H1 (cell line): ENCODE data around the gene TPRA1. TPM values are rescaled to one million over a fixed set of nuclear protein-coding genes. Genes with fewer than 3 reads are reported as not detected.
A peak's percentile ranks its signal among the peaks of the same experiment; 100 is the strongest.

Experiments
- CTCF ChIA-PET: fragments of 300-600 bp; sonication (Branson Sonifier 250); formaldehyde crosslinking; loops from one replicate; lab custom pipeline; 2021; ENCODE audit not compliant: partially characterized antibody; lab: Charles Lee
- POLR2A ChIA-PET: fragments of 300-600 bp; sonication (Branson Sonifier 250); formaldehyde crosslinking; loops from one replicate; lab custom pipeline; 2021; ENCODE audit warnings: inconsistent platforms; ENCODE audit not compliant: partially characterized antibody; lab: Charles Lee
- DNase-seq, 2 experiments: peaks; one replicate each; pipeline versions ENCODE4 v3.0.0 to v3.0.0-alpha.2; 2010 to 2022; ENCODE audit warnings: low spot score in 2 of 2, low read depth in 1 of 2, mixed read lengths in 1 of 2
- FAIRE-seq: peaks from 2 replicates; lab custom pipeline; 2011; peaks lifted over from hg19 to GRCh38; lab: Jason Lieb, UNC
- H2AFZ ChIP-seq: 2 replicates; pipeline ENCODE4 v1.8.1; 2012; ENCODE audit warnings: low read length, inconsistent platforms
- H2AK5ac ChIP-seq: 2 replicates; pipeline ENCODE4 v1.6.1; 2013; ENCODE audit warnings: low read depth, low read length
- H2BK120ac ChIP-seq: replicated peaks from 2 replicates; pipeline ENCODE3; 2013; ENCODE audit warnings: low read depth, low read length, inconsistent platforms
- H2BK12ac ChIP-seq: 2 replicates; pipeline ENCODE4 v1.6.1; 2013; ENCODE audit warnings: low read depth, low read length
- H2BK15ac ChIP-seq: 2 replicates; pipeline ENCODE4 v1.6.1; 2013; ENCODE audit warnings: low read length
- H2BK20ac ChIP-seq: 2 replicates; pipeline ENCODE4 v1.6.1; 2013; ENCODE audit warnings: low read length
- H2BK5ac ChIP-seq: 2 replicates; pipeline ENCODE4 v1.6.1; 2013; ENCODE audit warnings: low read depth, low read length
- H3K14ac ChIP-seq: 2 replicates; pipeline ENCODE4 v1.6.1; 2013; ENCODE audit warnings: inconsistent platforms; ENCODE audit not compliant: insufficient read length
- H3K18ac ChIP-seq: 2 replicates; pipeline ENCODE4 v1.6.1; 2013; ENCODE audit warnings: low read length; ENCODE audit errors: extremely low read depth
- H3K23ac ChIP-seq: 2 replicates; pipeline ENCODE4 v1.6.1; 2013; ENCODE audit warnings: inconsistent platforms; ENCODE audit not compliant: insufficient read length
- H3K23me2 ChIP-seq: 2 replicates; pipeline ENCODE4 v1.6.1; 2013; ENCODE audit warnings: low read depth, low read length
- H3K27ac ChIP-seq: 2 replicates; pipeline ENCODE4 v1.6.1; 2011; ENCODE audit warnings: low read depth, low read length, inconsistent platforms
- H3K27me3 ChIP-seq, 4 experiments: replicated peaks in 1 of 4; 1 replicate in 1 of 4; 2 replicates in 3 of 4; pipeline versions ENCODE4 v1.6.1 to v1.8.1; 2011 to 2013; ENCODE audit warnings: low read length in 3 of 4, mild to moderate bottlenecking in 3 of 4, inconsistent platforms in 2 of 4, mixed read lengths in 2 of 4, moderate library complexity in 1 of 4; ENCODE audit not compliant: control insufficient read depth in 3 of 4, insufficient read depth in 3 of 4; ENCODE audit errors: extremely low read depth in 1 of 4
- H3K36me3 ChIP-seq, 4 experiments: 2 replicates each; pipeline versions ENCODE4 v1.6.1 to v1.8.1; 2011 to 2013; ENCODE audit warnings: mild to moderate bottlenecking in 4 of 4, low read length in 3 of 4, moderate library complexity in 2 of 4, control low read depth in 1 of 4, inconsistent platforms in 1 of 4; ENCODE audit not compliant: insufficient read depth in 4 of 4, control insufficient read depth in 2 of 4
- H3K4ac ChIP-seq: replicated peaks from 2 replicates; pipeline ENCODE3; 2013; ENCODE audit warnings: low read length, low read depth, mixed read lengths, inconsistent platforms; ENCODE audit not compliant: insufficient read length
- H3K4me1 ChIP-seq, 4 experiments: replicated peaks in 1 of 4; 1 replicate in 1 of 4; 2 replicates in 3 of 4; pipeline versions ENCODE4 v1.6.1 to v1.8.1; 2011 to 2013; ENCODE audit warnings: low read length in 3 of 4, inconsistent platforms in 2 of 4, mixed read lengths in 1 of 4; ENCODE audit not compliant: insufficient read depth in 4 of 4, control insufficient read depth in 3 of 4
- H3K4me2 ChIP-seq, 2 experiments: 2 replicates each; pipeline versions ENCODE4 v1.6.1 to v1.8.1; 2011 to 2013; ENCODE audit warnings: low read depth in 2 of 2, low read length in 2 of 2, control low read depth in 1 of 2, inconsistent platforms in 1 of 2, mild to moderate bottlenecking in 1 of 2; ENCODE audit not compliant: insufficient read depth in 1 of 2
- H3K4me3 ChIP-seq, 4 experiments: fragments of 200-600, 300-600 bp in 1 of 4; sonication (generic), shearing (Covaris generic), sonication (Bioruptor Twin) in 1 of 4; 2 replicates each; pipeline versions ENCODE4 v1.5.1 to v1.8.1; 2011 to 2016; ENCODE audit warnings: low read length in 4 of 4, low read depth in 3 of 4, control low read depth in 2 of 4, inconsistent platforms in 2 of 4, mild to moderate bottlenecking in 2 of 4, mixed read lengths in 1 of 4, moderate library complexity in 1 of 4; ENCODE audit not compliant: insufficient read depth in 2 of 4; ENCODE audit errors: extremely low read depth in 1 of 4
- H3K56ac ChIP-seq: replicated peaks from 2 replicates; pipeline ENCODE3; 2013; ENCODE audit warnings: low read depth, mild to moderate bottlenecking, mixed read lengths, low read length, inconsistent platforms; ENCODE audit not compliant: insufficient read length
- H3K79me1 ChIP-seq: 2 replicates; pipeline ENCODE4 v1.6.1; 2013; ENCODE audit warnings: low read depth, low read length, control low read depth
- H3K79me2 ChIP-seq, 2 experiments: 2 replicates each; pipeline versions ENCODE4 v1.6.1 to v1.8.1; 2012 to 2013; ENCODE audit warnings: low read length in 2 of 2, mild to moderate bottlenecking in 2 of 2, inconsistent platforms in 1 of 2; ENCODE audit not compliant: insufficient read depth in 2 of 2, control insufficient read depth in 1 of 2
- H3K9ac ChIP-seq, 4 experiments: replicated peaks in 1 of 4; 1 replicate in 1 of 4; 2 replicates in 3 of 4; pipeline versions ENCODE4 v1.6.1 to v1.8.1; 2011 to 2013; ENCODE audit warnings: low read depth in 3 of 4, low read length in 3 of 4, control low read depth in 2 of 4, mild to moderate bottlenecking in 2 of 4, moderate library complexity in 2 of 4, inconsistent platforms in 1 of 4; ENCODE audit errors: extremely low read depth in 1 of 4
- H3K9me3 ChIP-seq, 2 experiments: 2 replicates each; pipeline versions ENCODE4 v1.6.1 to v1.8.1; 2012 to 2013; ENCODE audit warnings: mild to moderate bottlenecking in 2 of 2, moderate library complexity in 2 of 2, control low read depth in 1 of 2, inconsistent platforms in 1 of 2, low read depth in 1 of 2, low read length in 1 of 2, mixed read lengths in 1 of 2; ENCODE audit not compliant: insufficient read depth in 2 of 2
- H4K20me1 ChIP-seq, 2 experiments: replicated peaks in 1 of 2; 2 replicates each; pipeline versions ENCODE3 to v1.8.1; 2011 to 2013; ENCODE audit warnings: inconsistent platforms in 2 of 2, low read length in 2 of 2, mild to moderate bottlenecking in 1 of 2; ENCODE audit not compliant: insufficient read depth in 2 of 2, control insufficient read depth in 1 of 2
- H4K5ac ChIP-seq: 2 replicates; pipeline ENCODE4 v1.6.1; 2013; ENCODE audit warnings: low read length, low read depth, mixed read lengths, inconsistent platforms; ENCODE audit not compliant: insufficient read length
- H4K8ac ChIP-seq: 2 replicates; pipeline ENCODE4 v1.8.0; 2013; ENCODE audit warnings: mild to moderate bottlenecking, moderate library complexity, low read length, inconsistent platforms; ENCODE audit not compliant: insufficient read depth; ENCODE audit errors: extremely low read depth
- H4K91ac ChIP-seq: replicated peaks from 2 replicates; pipeline ENCODE3; 2013; ENCODE audit warnings: low read length, mixed read lengths, inconsistent platforms; ENCODE audit not compliant: insufficient read length
- GTF2F1 ChIP-seq: IDR thresholded peaks from 2 replicates; pipeline ENCODE4 v1.6.1; 2012; ENCODE audit warnings: low read depth, low read length, improper control_type of control experiment, borderline replicate concordance
- PHF8 ChIP-seq: fragments of 200-600 bp; sonication (generic); conservative IDR thresholded peaks from 2 replicates; pipeline ENCODE4 v1.7.1; 2012; ENCODE audit warnings: low read depth, mild to moderate bottlenecking, inconsistent platforms, low read length, moderate library complexity
- POLR2AphosphoS5 ChIP-seq: IDR thresholded peaks from 2 replicates; pipeline ENCODE4 v1.6.1; 2011; ENCODE audit warnings: low read depth, low read length
- WGBS, 2 experiments: shearing (Covaris generic) in 1 of 2; methylation state at CpG; one replicate each; pipeline versions ENCODE4 v1.1.6 to v1.1.7; 2013 to 2015; ENCODE audit warnings: low lambda C conversion rate in 2 of 2, mixed read lengths in 2 of 2, inconsistent platforms in 1 of 2, low coverage in 1 of 2, missing lambda C conversion rate in 1 of 2; ENCODE audit not compliant: insufficient replicate concordance in 2 of 2, insufficient coverage in 1 of 2, insufficient read length in 1 of 2; ENCODE audit errors: extremely low coverage in 1 of 2, missing lambda C conversion rate in 1 of 2; 5-methylcytosine and 5-hydroxymethylcytosine counted together
- polyA plus RNA-seq, 7 experiments: library from polyadenylated mRNA; depleted of rRNA in 3 of 7; stranded (reverse) in 5 of 7; unstranded in 2 of 7; fragments of >200 nt in 5 of 7; fragments of 200-250 nt in 2 of 7; gene quantifications; 1 replicate in 5 of 7; 2 replicates in 1 of 7; 4 replicates in 1 of 7; pipeline versions ENCODE4 v1.2.1 to v1.2.3, GENCODE V29; 2011 to 2013; ENCODE audit warnings: missing spikeins in 2 of 7, mixed read lengths in 2 of 7
- total RNA-seq: library from RNA; stranded (reverse); fragmentation: NEBNext Ultra II Directional; extraction: Animal tissue kit (Norgen Biotek cat#: 25700); gene quantifications from 2 replicates; pipeline ENCODE4 v1.2.1, GENCODE V29; 2021

Gene TPRA1
- total and polyA plus RNA-seq, 2 of the 8 experiments (the other 6 are each of a cell fraction or from before 2014, with no cell fraction given): 18.8 to 38.5 TPM

DNA sequence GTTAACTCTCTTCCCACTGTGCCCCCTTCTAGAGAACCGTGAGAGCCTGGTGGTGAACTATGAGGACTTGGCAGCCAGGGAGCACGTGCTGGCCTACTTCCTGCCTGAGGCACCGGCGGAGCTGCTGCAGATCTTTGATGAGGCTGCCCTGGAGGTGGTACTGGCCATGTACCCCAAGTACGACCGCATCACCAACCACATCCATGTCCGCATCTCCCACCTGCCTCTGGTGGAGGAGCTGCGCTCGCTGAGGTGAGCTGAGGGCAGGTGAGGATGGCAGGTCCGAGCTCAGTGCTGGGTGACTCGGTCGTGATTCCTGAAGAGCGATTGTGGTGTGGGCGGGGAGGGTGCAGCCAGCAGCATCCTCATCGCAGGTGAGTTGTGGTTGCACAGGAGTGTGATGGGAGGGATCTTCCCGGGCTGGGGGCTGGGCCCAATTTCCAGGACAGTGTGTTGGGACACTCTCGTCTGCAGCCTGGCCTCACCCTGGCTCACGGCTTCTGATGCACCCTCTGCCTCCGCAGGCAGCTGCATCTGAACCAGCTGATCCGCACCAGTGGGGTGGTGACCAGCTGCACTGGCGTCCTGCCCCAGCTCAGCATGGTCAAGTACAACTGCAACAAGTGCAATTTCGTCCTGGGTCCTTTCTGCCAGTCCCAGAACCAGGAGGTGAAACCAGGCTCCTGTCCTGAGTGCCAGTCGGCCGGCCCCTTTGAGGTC, 15.7 kb upstream of the TPRA1 start:
- Histone ChIP-seq H3K4me3 (no peak overlapping the region), H3K18ac (no peak overlapping the region), H3K4ac (no peak overlapping the region), H3K36me3 (peaks cover 69 to 95% (median 85%) of the 10 kb centered on the region in 4 experiments), H3K23me2 (no peaks in the 10 kb centered on the region)
- no peak for FAIRE-seq
- TF ChIP-seq PHF8 (no peak), POLR2AphosphoS5 (peak; percentile 60; the same call in 1 of the 2 replicates), GTF2F1 (no peak)
- TF ChIP-seq, all 59 proteins: peak for 1
- H3K14ac ChIP-seq: no peak overlapping the region
- no peaks in the 10 kb centered on the region for H3K9me3 ChIP-seq
- no peak overlapping the region for H3K9ac ChIP-seq
- H4K91ac ChIP-seq: no peak overlapping the region
- H2BK15ac ChIP-seq: no peak overlapping the region
- no peak overlapping the region for H2BK120ac ChIP-seq
- no peak overlapping the region for H2BK5ac ChIP-seq
- H3K79me1 ChIP-seq: peaks cover 11% of the 10 kb centered on the region
- H3K27me3 ChIP-seq: no peaks in the 10 kb centered on the region
- POLR2A ChIA-PET: interaction anchor here (1.2 to 12.5 kb wide), 9 partner anchors 7 to 66 kb away, joined by 3 to 182 read pairs (median 6); partner anchors contain the start of genes MCM2 and TPRA1
- H3K56ac ChIP-seq: no peak overlapping the region
- no peak overlapping the region for H2BK12ac ChIP-seq
- DNase-seq: no peak
- H3K79me2 ChIP-seq: peaks cover 0 to 36% of the 10 kb centered on the region in 2 experiments
- no peak overlapping the region for H3K4me2 ChIP-seq
- H3K4me1 ChIP-seq: no peaks in the 10 kb centered on the region; a peak in 1 of 7 replicates
- H4K5ac ChIP-seq: no peak overlapping the region
- H2BK20ac ChIP-seq: no peak overlapping the region
- H2AK5ac ChIP-seq: no peak overlapping the region
- no peak overlapping the region for H2AFZ ChIP-seq
- no peak overlapping the region; the same call in 1 of the 2 replicates for H3K27ac ChIP-seq
- CTCF ChIA-PET: interaction anchor here (1.0 to 4.8 kb wide), 3 partner anchors 8 to 31 kb away, joined by 3 to 21 read pairs (median 3); partner anchors contain the start of gene MCM2
- WGBS, 2 experiments: 95% methylated on average over 23 of the region's 24 CpGs; no CpG with 5 or more reads in 1 of the 2 experiments
- peaks cover 18 to 42% of the 10 kb centered on the region in 2 experiments for H4K20me1 ChIP-seq
- no peak overlapping the region for H3K23ac ChIP-seq
- H4K8ac ChIP-seq: no peak overlapping the region
